ENCODE data around the gene PHYKPL.

PHYKPL gene

DNA sequence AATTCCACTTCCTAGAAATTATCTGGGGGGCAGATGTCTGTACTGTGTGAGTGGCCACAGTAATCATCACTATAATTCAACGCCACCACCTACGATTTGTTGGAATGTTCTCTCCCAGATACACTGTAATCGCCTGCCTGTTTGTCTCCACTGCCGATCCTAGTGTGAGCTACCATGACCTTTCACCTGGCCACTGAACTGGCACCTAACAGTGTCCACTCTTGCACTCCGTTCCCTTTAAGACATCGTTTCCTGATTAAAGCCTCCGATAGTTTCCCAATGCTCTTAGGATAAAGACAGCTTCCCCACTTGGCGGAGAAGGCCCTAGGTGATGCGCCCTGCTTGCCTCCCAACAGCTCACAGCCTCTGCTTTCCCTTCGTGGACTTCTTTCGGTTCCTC, 4.0 kb downstream of the PHYKPL start:
- Histone ChIP-seq H3K9ac (ENCODE audit: low read depth, low read length) (no peak overlapping the region), H3K9me3 (ENCODE audit: control insufficient read depth, insufficient read depth, low read length) (no peaks in the 10 kb centered on the region), H3K4me1 (ENCODE audit: control insufficient read depth, insufficient read depth, low read length) (peaks cover 9% of the 10 kb centered on the region), H3K27me3 (ENCODE audit: control insufficient read depth, insufficient read depth, low read length) (no peaks in the 10 kb centered on the region), H3K4me3 (ENCODE audit: low read depth, low read length) (no peak overlapping the region), H3K36me3 (ENCODE audit: control insufficient read depth, insufficient read depth, low read length) (peaks cover 16% of the 10 kb centered on the region)

- Histone ChIP-seq H3K36me3 (ENCODE audit: control insufficient read depth, insufficient read depth, low read length) (peaks cover 16% of the 10 kb centered on the region), H3K4me1 (ENCODE audit: control insufficient read depth, insufficient read depth, low read length) (peaks cover 14% of the 10 kb centered on the region), H3K9ac (ENCODE audit: low read depth, low read length) (no peak overlapping the region), H3K27me3 (ENCODE audit: control insufficient read depth, insufficient read depth, low read length) (no peaks in the 10 kb centered on the region), H3K4me3 (ENCODE audit: low read depth, low read length) (no peak overlapping the region), H3K9me3 (ENCODE audit: control insufficient read depth, insufficient read depth, low read length) (no peaks in the 10 kb centered on the region)
These were observed 4.7 kb downstream of the PHYKPL start for GRCh38 chr5:178227929-178228328.

GRCh38 chr5:178227138-178227659, 5.4 kb downstream of the PHYKPL start:
- Histone ChIP-seq H3K4me3 (ENCODE audit: low read depth, low read length) (no peak overlapping the region), H3K27me3 (ENCODE audit: control insufficient read depth, insufficient read depth, low read length) (no peaks in the 10 kb centered on the region), H3K4me1 (ENCODE audit: control insufficient read depth, insufficient read depth, low read length) (peaks cover 14% of the 10 kb centered on the region), H3K36me3 (ENCODE audit: control insufficient read depth, insufficient read depth, low read length) (peaks cover 16% of the 10 kb centered on the region), H3K9me3 (ENCODE audit: control insufficient read depth, insufficient read depth, low read length) (no peaks in the 10 kb centered on the region), H3K9ac (ENCODE audit: low read depth, low read length) (no peak overlapping the region)

GRCh38 chr5:178225174-178225573, 7.4 kb downstream of the PHYKPL start:
- Histone ChIP-seq H3K36me3 (ENCODE audit: control insufficient read depth, insufficient read depth, low read length) (peaks cover 16% of the 10 kb centered on the region), H3K27me3 (ENCODE audit: control insufficient read depth, insufficient read depth, low read length) (no peaks in the 10 kb centered on the region), H3K9me3 (ENCODE audit: control insufficient read depth, insufficient read depth, low read length) (no peaks in the 10 kb centered on the region), H3K4me3 (ENCODE audit: low read depth, low read length) (no peak overlapping the region), H3K4me1 (ENCODE audit: control insufficient read depth, insufficient read depth, low read length) (peaks cover 14% of the 10 kb centered on the region), H3K9ac (ENCODE audit: low read depth, low read length) (no peak overlapping the region)

DNA sequence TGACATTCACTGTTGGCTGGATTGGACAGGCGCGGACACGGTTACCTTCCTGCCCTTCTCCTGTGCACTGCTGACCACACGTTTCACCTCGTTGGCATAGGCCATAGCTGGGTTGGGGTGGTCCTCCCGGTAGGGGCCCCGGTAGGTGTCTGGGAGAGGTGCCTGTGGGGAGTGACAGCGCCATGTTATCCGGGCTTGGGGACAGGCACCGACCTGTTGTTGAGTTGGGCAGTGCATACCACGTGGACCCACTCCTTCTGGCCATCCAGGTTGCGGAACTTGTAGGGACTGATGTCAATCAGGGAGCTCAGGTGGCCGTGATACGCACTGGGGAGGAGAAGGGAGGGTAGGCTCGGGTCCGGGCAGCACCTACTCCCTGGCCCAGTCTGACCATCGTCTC, 8.2 kb downstream of the PHYKPL start:
- Histone ChIP-seq H3K27me3 (ENCODE audit: control insufficient read depth, insufficient read depth, low read length) (no peaks in the 10 kb centered on the region), H3K36me3 (ENCODE audit: control insufficient read depth, insufficient read depth, low read length) (peaks cover 8% of the 10 kb centered on the region), H3K9ac (ENCODE audit: low read depth, low read length) (no peak overlapping the region), H3K9me3 (ENCODE audit: control insufficient read depth, insufficient read depth, low read length) (no peaks in the 10 kb centered on the region), H3K4me1 (ENCODE audit: control insufficient read depth, insufficient read depth, low read length) (peaks cover 14% of the 10 kb centered on the region), H3K4me3 (ENCODE audit: low read depth, low read length) (no peak overlapping the region)

GRCh38 chr5:178223828-178224335, 8.7 kb downstream of the PHYKPL start:
- no peaks in the 10 kb centered on the region for H3K27me3 ChIP-seq (ENCODE audit: control insufficient read depth, insufficient read depth, low read length)
- H3K4me1 ChIP-seq (ENCODE audit: control insufficient read depth, insufficient read depth, low read length), result peaks cover 14% of the 10 kb centered on the region
- no peak overlapping the region for H3K9ac ChIP-seq (ENCODE audit: low read depth, low read length)
- peak overlapping the region; percentile 14 for H3K4me3 ChIP-seq (ENCODE audit: low read depth, low read length)
- H3K36me3 ChIP-seq (ENCODE audit: control insufficient read depth, insufficient read depth, low read length), result peaks cover 7% of the 10 kb centered on the region
- no peaks in the 10 kb centered on the region for H3K9me3 ChIP-seq (ENCODE audit: control insufficient read depth, insufficient read depth, low read length)

DNA sequence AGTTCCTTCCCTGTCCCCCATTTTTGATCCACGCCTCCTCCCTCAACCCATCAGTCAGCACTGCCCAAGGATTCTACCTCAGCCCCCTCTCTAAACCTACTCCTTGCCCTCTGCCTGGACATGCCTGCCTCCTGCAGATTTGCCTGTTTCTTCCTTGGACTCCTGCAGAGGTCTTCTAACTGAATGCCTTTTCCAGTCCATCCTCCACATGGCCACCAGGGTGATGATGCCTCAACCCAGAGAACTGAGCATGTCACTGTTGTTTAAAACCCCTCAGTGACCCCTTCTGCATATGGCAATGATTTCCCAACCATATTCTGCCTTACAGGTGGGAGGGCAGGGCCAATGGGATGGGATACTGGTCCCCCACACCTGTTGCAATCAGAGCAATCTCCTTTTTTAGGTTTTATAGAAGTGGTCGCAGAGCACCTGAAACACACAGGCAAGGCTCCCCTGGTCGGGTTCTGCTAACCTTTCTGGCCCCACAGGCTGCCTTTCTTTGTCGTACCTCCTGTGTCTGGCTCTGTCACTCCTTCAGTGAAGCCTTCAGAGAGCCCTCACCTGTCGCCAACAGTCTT, 9.3 kb downstream of the PHYKPL start:
- H3K36me3 ChIP-seq (ENCODE audit: control insufficient read depth, insufficient read depth, low read length), result peaks cover 2% of the 10 kb centered on the region
- H3K27me3 ChIP-seq (ENCODE audit: control insufficient read depth, insufficient read depth, low read length), result no peaks in the 10 kb centered on the region
- H3K9me3 ChIP-seq (ENCODE audit: control insufficient read depth, insufficient read depth, low read length), result no peaks in the 10 kb centered on the region
- H3K9ac ChIP-seq (ENCODE audit: low read depth, low read length), result peak overlapping the region; percentile 26
- H3K4me1 ChIP-seq (ENCODE audit: control insufficient read depth, insufficient read depth, low read length), result peaks cover 14% of the 10 kb centered on the region
- H3K4me3 ChIP-seq (ENCODE audit: low read depth, low read length), result no peak overlapping the region

- Histone ChIP-seq H3K9ac (ENCODE audit: low read depth, low read length) (no peak overlapping the region), H3K27me3 (ENCODE audit: control insufficient read depth, insufficient read depth, low read length) (no peaks in the 10 kb centered on the region), H3K4me1 (ENCODE audit: control insufficient read depth, insufficient read depth, low read length) (peaks cover 14% of the 10 kb centered on the region), H3K9me3 (ENCODE audit: control insufficient read depth, insufficient read depth, low read length) (no peaks in the 10 kb centered on the region), H3K4me3 (ENCODE audit: low read depth, low read length) (no peak overlapping the region), H3K36me3 (ENCODE audit: control insufficient read depth, insufficient read depth, low read length) (no peaks in the 10 kb centered on the region)
These were observed 10.3 kb downstream of the PHYKPL start for GRCh38 chr5:178222292-178222691.

DNA sequence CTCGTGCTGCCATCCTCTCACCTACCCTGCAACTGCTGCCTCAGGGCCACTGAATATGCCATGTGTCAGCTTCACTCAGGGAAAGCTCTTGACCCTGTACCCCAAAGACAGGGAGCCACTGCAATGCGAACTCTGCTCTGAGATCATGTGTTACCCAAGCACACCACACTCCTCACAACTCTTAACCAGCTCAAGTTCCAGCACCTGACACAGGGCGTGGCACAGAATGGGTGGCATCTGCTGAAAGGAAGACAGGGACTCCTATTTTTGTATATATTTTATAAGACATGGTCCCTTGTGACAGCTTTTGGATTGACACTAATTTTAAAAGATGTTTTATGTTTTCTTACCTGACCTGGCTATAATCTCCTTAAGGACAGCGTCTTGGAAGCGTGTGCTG, 10.7 kb downstream of the PHYKPL start:
- H3K9ac ChIP-seq (ENCODE audit: low read depth, low read length), result no peak overlapping the region
- H3K9me3 ChIP-seq (ENCODE audit: control insufficient read depth, insufficient read depth, low read length), result no peaks in the 10 kb centered on the region
- H3K4me3 ChIP-seq (ENCODE audit: low read depth, low read length), result no peak overlapping the region
- no peaks in the 10 kb centered on the region for H3K36me3 ChIP-seq (ENCODE audit: control insufficient read depth, insufficient read depth, low read length)
- H3K27me3 ChIP-seq (ENCODE audit: control insufficient read depth, insufficient read depth, low read length), result no peaks in the 10 kb centered on the region
- H3K4me1 ChIP-seq (ENCODE audit: control insufficient read depth, insufficient read depth, low read length), result peaks cover 14% of the 10 kb centered on the region

- Histone ChIP-seq H3K36me3 (ENCODE audit: control insufficient read depth, insufficient read depth, low read length) (peaks cover 5% of the 10 kb centered on the region), H3K9ac (ENCODE audit: low read depth, low read length) (no peak overlapping the region), H3K9me3 (ENCODE audit: control insufficient read depth, insufficient read depth, low read length) (no peaks in the 10 kb centered on the region), H3K4me1 (ENCODE audit: control insufficient read depth, insufficient read depth, low read length) (peaks cover 15% of the 10 kb centered on the region), H3K27me3 (ENCODE audit: control insufficient read depth, insufficient read depth, low read length) (no peaks in the 10 kb centered on the region), H3K4me3 (ENCODE audit: low read depth, low read length) (no peak overlapping the region)
These were observed 11.3 kb downstream of the PHYKPL start for GRCh38 chr5:178221282-178221681.

DNA sequence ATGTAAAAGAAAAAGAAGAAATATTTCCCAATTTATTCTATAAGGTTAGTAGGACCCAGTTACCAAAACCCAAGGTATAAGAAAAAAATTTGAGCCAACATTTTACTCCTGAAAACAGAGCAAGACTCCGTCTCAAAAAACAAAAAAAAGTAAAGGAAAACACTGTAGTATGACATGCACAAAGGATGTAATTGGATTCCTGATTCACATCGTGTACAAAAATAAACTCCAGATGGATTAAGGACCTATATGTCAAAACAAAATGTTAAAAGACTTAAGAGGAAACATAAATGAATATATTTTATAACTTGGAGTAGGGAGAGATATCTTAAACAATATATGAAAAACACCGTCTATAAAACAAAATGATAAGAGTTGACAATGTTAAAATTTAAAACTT, 13.8 kb downstream of the PHYKPL start:
- Histone ChIP-seq H3K9ac (ENCODE audit: low read depth, low read length) (no peak overlapping the region), H3K4me3 (ENCODE audit: low read depth, low read length) (no peak overlapping the region), H3K9me3 (ENCODE audit: control insufficient read depth, insufficient read depth, low read length) (no peaks in the 10 kb centered on the region), H3K27me3 (ENCODE audit: control insufficient read depth, insufficient read depth, low read length) (no peaks in the 10 kb centered on the region), H3K36me3 (ENCODE audit: control insufficient read depth, insufficient read depth, low read length) (peaks cover 24% of the 10 kb centered on the region), H3K4me1 (ENCODE audit: control insufficient read depth, insufficient read depth, low read length) (peaks cover 12% of the 10 kb centered on the region)

- Histone ChIP-seq H3K9me3 (ENCODE audit: control insufficient read depth, insufficient read depth, low read length) (no peaks in the 10 kb centered on the region), H3K4me3 (ENCODE audit: low read depth, low read length) (no peak overlapping the region), H3K27me3 (ENCODE audit: control insufficient read depth, insufficient read depth, low read length) (no peaks in the 10 kb centered on the region), H3K9ac (ENCODE audit: low read depth, low read length) (no peak overlapping the region), H3K36me3 (ENCODE audit: control insufficient read depth, insufficient read depth, low read length) (peaks cover 25% of the 10 kb centered on the region), H3K4me1 (ENCODE audit: control insufficient read depth, insufficient read depth, low read length) (peaks cover 8% of the 10 kb centered on the region)
These were observed 14.3 kb downstream of the PHYKPL start for GRCh38 chr5:178218237-178218776.

Measured in iPS-15b (cell line).